Caco-2 (cell line): Measurements from ENCODE around the gene PAPSS1. TPM values are rescaled to one million over a fixed set of nuclear protein-coding genes. Genes with fewer than 3 reads are reported as not detected.
"Not testable (repeated sequence)": the region's sequence is repeated elsewhere in the genome, so short reads cannot be mapped to it uniquely, and the experiment has no call there.

Experiments
- BruUV-seq: library from RNA; stranded (reverse); fragments of 400-500 nt; replicated peaks from 2 replicates; lab custom pipeline; 2021; lab: Mats Ljungman, UMichigan
- CTCF ChIA-PET: fragments of 300-600 bp; sonication (Branson Sonifier 250); formaldehyde crosslinking; loops from one replicate; lab custom pipeline; 2022; ENCODE audit warnings: antibody characterized with exemption; lab: Charles Lee
- POLR2A ChIA-PET: fragments of 300-600 bp; sonication (Branson Sonifier 250); formaldehyde crosslinking; loops from one replicate; lab custom pipeline; 2022; ENCODE audit warnings: antibody characterized with exemption; lab: Charles Lee
- DNase-seq, 2 experiments: peaks; one replicate each; pipeline versions ENCODE4 v3.0.0 to v3.0.0-alpha.2; 2020 to 2022
- H3K27me3 ChIP-seq: replicated peaks from 2 replicates; pipeline ENCODE4 v1.6.0; 2011; ENCODE audit warnings: low read length; ENCODE audit not compliant: control insufficient read depth, insufficient read depth
- H3K36me3 ChIP-seq: 2 replicates; pipeline ENCODE4 v1.5.1; 2011; ENCODE audit warnings: low read length; ENCODE audit not compliant: control insufficient read depth, insufficient read depth
- H3K4me1 ChIP-seq: fragments of 250-450 bp; sonication (Bioruptor Pico); 2 replicates; pipeline ENCODE4 v1.5.1; 2020; ENCODE audit warnings: mild to moderate bottlenecking
- H3K4me3 ChIP-seq: 2 replicates; pipeline ENCODE4 v1.5.1; 2011; ENCODE audit warnings: low read depth, mild to moderate bottlenecking, control low read depth, low read length
- H3K9me3 ChIP-seq: fragments of 250-450 bp; sonication (Bioruptor Pico); 2 replicates; pipeline ENCODE4 v1.5.1; 2020; ENCODE audit warnings: mild to moderate bottlenecking, moderate library complexity
- H3K27ac Mint-ChIP-seq: one replicate; pipeline ENCODE4 v1.8.0; 2022; ENCODE audit warnings: mixed read lengths; ENCODE audit not compliant: unreplicated experiment
- H3K27me3 Mint-ChIP-seq: one replicate; pipeline ENCODE4 v1.8.0; 2022; ENCODE audit warnings: mixed read lengths; ENCODE audit not compliant: insufficient read depth, unreplicated experiment
- H3K36me3 Mint-ChIP-seq: one replicate; pipeline ENCODE4 v1.8.0; 2022; ENCODE audit warnings: mild to moderate bottlenecking, mixed read lengths; ENCODE audit not compliant: insufficient read depth, unreplicated experiment
- H3K4me1 Mint-ChIP-seq: one replicate; pipeline ENCODE4 v1.8.0; 2022; ENCODE audit warnings: low read depth, mixed read lengths; ENCODE audit not compliant: unreplicated experiment
- H3K4me3 Mint-ChIP-seq: one replicate; pipeline ENCODE4 v1.8.0; 2022; ENCODE audit warnings: mild to moderate bottlenecking, moderate library complexity, mixed read lengths; ENCODE audit not compliant: unreplicated experiment
- H3K9me3 Mint-ChIP-seq: one replicate; pipeline ENCODE4 v1.8.0; 2022; ENCODE audit warnings: mixed read lengths; ENCODE audit not compliant: unreplicated experiment
- intact Hi-C: fragments of 100-400 bp; cut with micrococcal nuclease; formaldehyde crosslinking; loops from one replicate; pipeline ENCODE4 v1.10.0; 2022; ENCODE audit not compliant: unreplicated experiment
- total RNA-seq: library from RNA; stranded (reverse); gene quantifications from 2 replicates; pipeline ENCODE4 v1.2.3, GENCODE V29; 2022
- TF ChIP-seq, protein P1 (sequence below), 2 experiments: fragments of 200-600 bp in 1 of 2; IDR thresholded peaks; 1 replicate in 1 of 2; 2 replicates in 1 of 2; pipeline versions ENCODE4 v1.5.1 to v1.8.0; 2011 to 2022; ENCODE audit warnings: antibody characterized with exemption in 1 of 2, control low read depth in 1 of 2, inconsistent platforms in 1 of 2, low read depth in 1 of 2, low read length in 1 of 2, mild to moderate bottlenecking in 1 of 2, moderate library complexity in 1 of 2; ENCODE audit not compliant: insufficient read depth in 1 of 2, severe bottlenecking in 1 of 2, unreplicated experiment in 1 of 2

PAPSS1 gene
- total RNA-seq, 1 experiment from 2014 or later = 66.1 TPM

DNA sequence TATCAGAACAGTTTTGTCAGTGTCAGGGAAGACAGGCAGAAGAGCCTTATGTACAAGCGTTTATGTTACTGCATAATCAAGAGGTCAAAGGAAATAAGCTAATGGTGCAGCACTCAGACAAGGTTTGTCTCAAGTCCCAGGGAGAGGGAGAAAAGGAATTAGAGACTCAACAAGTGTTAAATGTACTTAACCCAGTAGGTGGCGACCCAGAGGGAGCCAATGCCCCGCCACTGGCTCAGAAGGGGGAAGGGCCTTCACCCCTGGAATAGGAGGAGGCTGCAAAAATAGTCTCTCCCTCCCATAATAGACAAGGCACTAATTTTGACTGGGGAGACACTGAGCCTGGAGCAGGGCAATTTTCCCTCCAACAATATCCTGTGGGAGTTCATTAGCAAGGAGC is 14.1 kb upstream of the PAPSS1 start:
- intact Hi-C loops = no loop called here
- Histone ChIP-seq H3K36me3 (no peaks in the 10 kb centered on the region), H3K4me3 (no peak overlapping the region), H3K9me3 (no peaks in the 10 kb centered on the region), H3K4me1 (no peaks in the 10 kb centered on the region), H3K27me3 (no peaks in the 10 kb centered on the region)
- H3K4me3 Mint-ChIP-seq = no peak overlapping the region
- ChIA-PET CTCF (no interaction called here), POLR2A (no interaction called here)
- no peak for DNase-seq
- BruUV-seq = no TSS peak
- H3K9me3 Mint-ChIP-seq = no peaks in the 10 kb centered on the region
- H3K27ac Mint-ChIP-seq = no peak overlapping the region
- TF ChIP-seq, protein P1, sequence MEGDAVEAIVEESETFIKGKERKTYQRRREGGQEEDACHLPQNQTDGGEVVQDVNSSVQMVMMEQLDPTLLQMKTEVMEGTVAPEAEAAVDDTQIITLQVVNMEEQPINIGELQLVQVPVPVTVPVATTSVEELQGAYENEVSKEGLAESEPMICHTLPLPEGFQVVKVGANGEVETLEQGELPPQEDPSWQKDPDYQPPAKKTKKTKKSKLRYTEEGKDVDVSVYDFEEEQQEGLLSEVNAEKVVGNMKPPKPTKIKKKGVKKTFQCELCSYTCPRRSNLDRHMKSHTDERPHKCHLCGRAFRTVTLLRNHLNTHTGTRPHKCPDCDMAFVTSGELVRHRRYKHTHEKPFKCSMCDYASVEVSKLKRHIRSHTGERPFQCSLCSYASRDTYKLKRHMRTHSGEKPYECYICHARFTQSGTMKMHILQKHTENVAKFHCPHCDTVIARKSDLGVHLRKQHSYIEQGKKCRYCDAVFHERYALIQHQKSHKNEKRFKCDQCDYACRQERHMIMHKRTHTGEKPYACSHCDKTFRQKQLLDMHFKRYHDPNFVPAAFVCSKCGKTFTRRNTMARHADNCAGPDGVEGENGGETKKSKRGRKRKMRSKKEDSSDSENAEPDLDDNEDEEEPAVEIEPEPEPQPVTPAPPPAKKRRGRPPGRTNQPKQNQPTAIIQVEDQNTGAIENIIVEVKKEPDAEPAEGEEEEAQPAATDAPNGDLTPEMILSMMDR (IDR thresholded peaks at IDR 0.05; ENCODE audit: insufficient read depth in 1 of 2, low read depth in 1 of 2, low read length in 1 of 2, severe bottlenecking in 1 of 2, unreplicated experiment in 1 of 2) = peak; percentile 15 to 28
- H3K27me3 Mint-ChIP-seq = no peaks in the 10 kb centered on the region
- peaks cover 8% of the 10 kb centered on the region for H3K4me1 Mint-ChIP-seq
- no peaks in the 10 kb centered on the region for H3K36me3 Mint-ChIP-seq

DNA sequence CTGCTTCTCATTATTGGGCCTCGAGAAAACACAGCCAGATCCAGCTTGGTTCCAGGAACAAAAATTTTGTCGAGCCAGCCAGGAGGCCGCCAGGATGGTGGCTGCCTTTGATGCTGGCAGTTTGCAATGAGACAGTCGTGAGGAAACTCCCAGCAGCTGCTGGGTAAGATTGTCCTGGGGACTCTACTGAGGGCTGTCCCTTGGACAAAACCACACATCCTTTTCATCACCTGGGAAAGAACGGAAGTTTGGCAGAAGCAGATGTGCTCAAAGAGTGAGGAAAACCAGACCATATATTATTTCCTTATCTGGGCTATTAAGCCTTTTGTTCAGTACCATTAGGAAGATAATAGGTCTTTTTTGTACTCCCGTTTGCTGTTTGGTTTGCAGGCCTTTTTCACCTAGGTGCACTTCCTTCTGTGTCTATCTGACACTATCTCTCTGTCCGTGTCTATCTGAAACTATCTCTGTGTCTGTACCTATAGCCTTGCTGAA is 13.4 kb upstream of the PAPSS1 start:
- Histone ChIP-seq H3K27me3 (no peaks in the 10 kb centered on the region), H3K9me3 (no peaks in the 10 kb centered on the region), H3K4me3 (no peak overlapping the region), H3K36me3 (no peaks in the 10 kb centered on the region), H3K4me1 (no peaks in the 10 kb centered on the region)
- TF ChIP-seq, protein P1 (IDR thresholded peaks at IDR 0.05; ENCODE audit: insufficient read depth in 1 of 2, low read depth in 1 of 2, low read length in 1 of 2, severe bottlenecking in 1 of 2, unreplicated experiment in 1 of 2) = no peak
- Mint-ChIP-seq H3K9me3 (no peaks in the 10 kb centered on the region), H3K27ac (no peak overlapping the region), H3K4me1 (peaks cover 8% of the 10 kb centered on the region), H3K27me3 (no peaks in the 10 kb centered on the region), H3K4me3 (no peak overlapping the region), H3K36me3 (no peaks in the 10 kb centered on the region)
- ChIA-PET CTCF (no interaction called here), POLR2A (no interaction called here)
- no TSS peak for BruUV-seq
- intact Hi-C loops = no loop called here
- no peak for DNase-seq

DNA sequence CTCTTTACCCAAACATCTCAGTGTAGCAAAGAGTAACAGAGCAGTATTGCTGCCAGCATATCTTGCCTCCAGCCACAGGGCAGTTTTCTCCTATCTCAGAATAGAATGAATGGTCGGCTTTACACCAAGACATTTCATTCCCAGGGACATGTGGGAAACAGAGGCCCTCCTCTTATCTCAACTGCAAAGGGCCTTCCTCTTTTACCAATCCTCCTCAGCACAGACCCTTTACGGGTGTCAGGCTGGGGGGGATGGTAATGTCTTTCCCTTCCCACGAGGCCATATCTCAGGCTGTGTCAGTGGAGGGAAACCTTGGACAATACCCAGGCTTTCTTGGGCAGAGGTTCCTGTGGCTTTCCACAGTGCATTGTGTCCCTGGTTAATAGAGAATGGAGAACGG is 9.0 kb upstream of the PAPSS1 start:
- H3K9me3 Mint-ChIP-seq, H3K27me3 ChIP-seq, H3K9me3 ChIP-seq, H3K36me3 Mint-ChIP-seq, H3K36me3 ChIP-seq, intact Hi-C loops, CTCF ChIA-PET, DNase-seq, POLR2A ChIA-PET, H3K4me3 ChIP-seq, BruUV-seq, H3K27ac Mint-ChIP-seq, H3K4me1 ChIP-seq, H3K27me3 Mint-ChIP-seq, H3K4me3 Mint-ChIP-seq: not testable (repeated sequence)
- peaks cover 12% of the 10 kb centered on the region for H3K4me1 Mint-ChIP-seq

DNA sequence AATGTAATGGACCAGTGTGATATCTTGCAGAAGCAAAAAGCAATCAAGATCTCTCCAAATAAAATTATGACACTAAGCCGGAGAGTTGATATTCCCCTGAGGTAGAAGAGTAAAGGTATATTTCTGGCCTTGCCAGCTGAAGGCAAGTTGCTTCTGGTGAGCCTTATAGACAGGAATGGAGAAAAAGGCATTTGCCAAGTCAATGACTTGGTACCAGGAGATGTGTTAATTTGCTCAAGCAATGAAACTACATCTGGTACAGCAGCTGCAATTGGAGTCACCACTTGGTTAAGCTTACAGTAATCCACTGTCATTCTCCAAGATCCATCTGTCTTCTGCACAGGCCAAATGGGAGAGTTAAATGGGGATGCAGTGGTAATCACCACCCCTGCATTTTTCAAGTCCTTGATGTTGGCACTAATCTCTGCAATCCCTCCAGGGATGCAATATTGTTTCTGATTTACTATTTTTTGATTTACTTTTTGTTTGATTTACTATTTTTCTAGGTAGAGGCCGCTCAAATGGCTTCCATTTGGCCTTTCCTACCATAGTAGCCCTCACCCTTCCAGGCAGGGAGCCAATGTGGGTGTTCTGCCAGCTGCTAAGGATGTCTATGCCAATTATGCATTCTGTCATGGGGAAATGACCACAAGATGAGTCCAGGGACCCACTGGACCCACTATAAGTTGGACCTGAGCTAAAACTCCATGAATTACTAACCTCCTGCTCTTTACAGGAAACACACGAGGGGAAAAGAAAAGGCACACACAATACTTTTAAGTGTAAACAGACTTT is 6.3 kb upstream of the PAPSS1 start:
- H3K36me3 Mint-ChIP-seq, H3K4me3 ChIP-seq, POLR2A ChIA-PET, H3K4me3 Mint-ChIP-seq, intact Hi-C loops, DNase-seq, H3K27me3 Mint-ChIP-seq, H3K4me1 ChIP-seq, H3K4me1 Mint-ChIP-seq, BruUV-seq, H3K36me3 ChIP-seq, CTCF ChIA-PET, H3K9me3 ChIP-seq, H3K27me3 ChIP-seq, H3K27ac Mint-ChIP-seq, H3K9me3 Mint-ChIP-seq: not testable (repeated sequence)
